Suprapubic skin (tissue), 4 donors: ENCODE data around the gene GNA12. TPM values are rescaled to one million over a fixed set of nuclear protein-coding genes. Genes with fewer than 3 reads are reported as not detected.
"Not testable (repeated sequence)": the region's sequence is repeated elsewhere in the genome, so short reads cannot be mapped to it uniquely, and the experiment has no call there.

Source experiments
- DNase-seq, 2 donors: peaks; one replicate each; pipeline ENCODE4 v3.0.0-alpha.2; 2019; ENCODE audit warnings: low spot score in 2 of 2
- H3K27ac ChIP-seq: fragments of 200-600 bp; sonication (generic); one replicate; pipeline ENCODE4 v1.5.1; 2019
- H3K27me3 ChIP-seq: fragments of 200-600 bp; sonication (generic); one replicate; pipeline ENCODE4 v1.5.1; 2019
- H3K36me3 ChIP-seq: fragments of 200-600 bp; sonication (generic); one replicate; pipeline ENCODE4 v1.5.1; 2019
- H3K4me1 ChIP-seq: fragments of 200-600 bp; sonication (generic); one replicate; pipeline ENCODE4 v1.5.1; 2019
- H3K4me3 ChIP-seq: fragments of 200-600 bp; sonication (generic); one replicate; pipeline ENCODE4 v1.5.1; 2019; ENCODE audit warnings: mild to moderate bottlenecking
- H3K9me3 ChIP-seq: fragments of 200-600 bp; sonication (generic); one replicate; pipeline ENCODE4 v1.5.1; 2019
- EP300 ChIP-seq: sonication (generic); formaldehyde crosslinking; IDR thresholded peaks from one replicate; pipeline ENCODE4 v1.6.1; 2017; ENCODE audit warnings: antibody characterized with exemption
- POLR2A ChIP-seq, 2 donors: fragments of 450-650 bp; IDR thresholded peaks; one replicate each; pipeline ENCODE4 v1.6.1; 2017; ENCODE audit warnings: antibody characterized with exemption in 2 of 2, mild to moderate bottlenecking in 2 of 2, moderate library complexity in 2 of 2
- POLR2AphosphoS5 ChIP-seq, 3 donors: sonication (generic); formaldehyde crosslinking; IDR thresholded peaks; one replicate each; pipeline ENCODE4 v1.6.1; 2017; ENCODE audit warnings: antibody characterized with exemption in 3 of 3
- WGBS: methylation state at CpG from one replicate; pipeline ENCODE4 v1.1.5; 2018; 5-methylcytosine and 5-hydroxymethylcytosine counted together
- total RNA-seq, 4 donors: library from RNA; depleted of rRNA; stranded (reverse); fragments of >200 nt; gene quantifications; one replicate each; pipeline ENCODE4 v1.1.0, GENCODE V29; 2016
- TF ChIP-seq, protein P1 (sequence below), 2 donors: fragments of 200-600 bp in 1 of 2; fragments of 450-650 bp in 1 of 2; sonication (generic) in 1 of 2; IDR thresholded peaks; one replicate each; pipeline ENCODE4 v1.5.1; 2016 to 2019; ENCODE audit warnings: antibody characterized with exemption in 2 of 2, mild to moderate bottlenecking in 1 of 2, moderate library complexity in 1 of 2

GNA12 gene
- total RNA-seq, 4 donors from 2014 or later, result 9.7 to 15.0 (median 13.3) TPM

DNA sequence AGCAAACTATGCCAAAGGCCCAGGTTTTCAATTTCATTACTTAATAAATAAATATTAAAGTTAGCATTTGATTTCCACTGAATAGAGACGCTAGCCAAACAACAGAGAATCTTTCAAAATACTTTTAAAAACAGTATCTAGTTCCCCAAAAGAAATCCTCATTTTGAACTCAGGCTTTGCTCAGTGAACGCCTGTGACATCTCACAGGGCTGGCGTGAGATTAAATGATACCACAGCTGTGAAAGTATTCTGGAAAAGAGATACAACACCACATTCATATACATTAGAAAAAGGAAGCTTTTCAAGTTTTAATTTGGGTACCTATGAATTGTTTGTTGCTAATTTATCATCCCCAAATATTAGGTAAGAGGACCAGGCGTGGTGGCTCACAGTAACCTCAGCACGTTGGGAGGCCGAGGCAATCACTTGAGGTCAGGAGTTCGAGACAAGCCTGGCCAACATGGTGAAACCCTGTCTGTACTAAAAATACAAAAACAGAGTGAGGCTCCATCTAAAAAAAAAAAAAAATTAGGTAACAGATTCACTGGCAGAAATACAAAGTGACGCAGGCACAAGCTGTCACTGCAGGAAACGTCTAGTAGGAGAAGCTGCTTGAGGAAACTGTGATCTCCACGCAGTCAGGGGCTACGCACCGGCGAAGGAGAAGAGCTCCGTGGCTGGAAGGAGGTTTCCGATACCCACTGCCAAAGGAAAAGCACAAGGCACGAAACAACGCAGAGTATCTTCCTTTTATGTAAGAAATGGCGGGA, 106.2 kb downstream of the GNA12 start:
- Histone ChIP-seq H3K4me1 (peaks cover 24% of the 10 kb centered on the region), H3K36me3 (no peaks in the 10 kb centered on the region), H3K27me3 (no peaks in the 10 kb centered on the region), H3K4me3 (no peak overlapping the region), H3K27ac (no peak overlapping the region), H3K9me3 (no peaks in the 10 kb centered on the region)
- DNase-seq, result no peak
- TF ChIP-seq POLR2A (IDR thresholded peaks at IDR 0.05), result no peak
- 80% methylated on average over 18 of the region's 18 CpGs for WGBS

DNA sequence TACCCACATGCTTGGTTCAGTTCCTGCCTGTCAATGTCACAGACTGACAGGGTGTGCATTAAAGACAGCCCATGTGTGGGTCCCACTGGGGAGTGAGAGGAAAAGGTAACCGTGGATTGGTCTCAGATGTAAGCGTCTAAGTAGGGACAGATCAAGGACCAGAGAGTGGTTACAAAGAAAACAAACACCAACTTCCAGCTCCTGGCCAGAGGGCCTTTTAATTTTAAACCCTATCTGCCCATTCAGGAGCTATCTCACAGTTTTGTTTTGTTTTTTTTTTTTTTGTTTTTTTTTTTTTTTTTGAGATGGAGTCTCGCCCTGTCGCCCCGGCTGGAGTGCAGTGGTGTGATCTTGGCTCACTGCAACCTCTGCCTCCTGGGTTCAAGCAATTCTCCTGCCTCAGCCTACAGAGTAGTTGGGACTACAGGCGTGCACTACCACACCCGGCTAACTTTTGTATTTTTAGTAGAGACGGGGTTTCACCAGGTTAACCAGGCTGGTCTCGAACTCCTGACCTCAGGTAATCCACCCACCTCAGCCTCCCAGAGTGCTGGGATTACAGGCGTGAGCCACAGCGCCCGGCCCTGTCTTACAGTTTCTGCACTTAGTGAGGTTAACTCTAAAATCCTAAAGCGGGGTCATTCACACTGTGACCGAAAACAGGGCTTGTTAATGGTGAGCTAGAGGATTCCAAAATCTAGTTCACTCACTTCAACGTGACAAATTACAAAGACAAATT, 106.9 kb downstream of the GNA12 start:
- not testable (repeated sequence) for H3K9me3 ChIP-seq, H3K27ac ChIP-seq, H3K4me3 ChIP-seq, H3K36me3 ChIP-seq, H3K27me3 ChIP-seq
- DNase-seq, result peak in 1 of 2 donors; percentile 36
- WGBS, result 98% methylated on average over 15 of the region's 15 CpGs
- peaks cover 25% of the 10 kb centered on the region for H3K4me1 ChIP-seq

DNA sequence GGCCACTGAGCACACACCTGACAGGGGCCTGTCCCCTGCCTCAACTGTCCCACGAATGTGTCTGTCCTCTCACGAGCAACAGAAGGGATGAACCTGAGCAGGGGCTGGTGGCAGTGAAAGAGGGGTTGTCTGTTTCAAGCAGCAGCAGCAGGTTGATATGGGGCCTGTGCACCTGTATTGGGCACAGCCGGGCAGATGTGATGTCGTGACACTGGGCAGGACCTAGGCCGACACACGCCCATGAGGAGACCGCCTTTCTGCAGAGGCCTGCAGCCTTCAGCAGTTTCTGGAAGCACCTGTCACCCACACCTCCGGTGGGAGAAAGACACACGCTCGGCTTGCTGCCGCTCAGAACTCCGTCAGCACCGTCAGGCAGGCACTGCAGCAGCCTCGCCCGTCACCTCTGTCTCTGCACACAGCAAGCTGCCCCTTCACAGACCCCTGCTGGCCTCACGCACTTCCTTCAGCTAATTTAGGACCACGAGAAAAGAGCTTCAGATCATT, 107.6 kb downstream of the GNA12 start:
- WGBS, result 97% methylated on average over 17 of the region's 17 CpGs
- Histone ChIP-seq H3K4me1 (peaks cover 25% of the 10 kb centered on the region), H3K36me3 (peaks cover under 1% of the 10 kb centered on the region), H3K27ac (no peak overlapping the region), H3K9me3 (no peaks in the 10 kb centered on the region), H3K27me3 (no peaks in the 10 kb centered on the region), H3K4me3 (no peak overlapping the region)
- DNase-seq, result peak in 1 of 2 donors; percentile 51
- TF ChIP-seq EP300 (no peak), POLR2AphosphoS5 (IDR thresholded peaks at IDR 0.05) (no peak), POLR2A (IDR thresholded peaks at IDR 0.05) (no peak)
- TF ChIP-seq, protein P1, sequence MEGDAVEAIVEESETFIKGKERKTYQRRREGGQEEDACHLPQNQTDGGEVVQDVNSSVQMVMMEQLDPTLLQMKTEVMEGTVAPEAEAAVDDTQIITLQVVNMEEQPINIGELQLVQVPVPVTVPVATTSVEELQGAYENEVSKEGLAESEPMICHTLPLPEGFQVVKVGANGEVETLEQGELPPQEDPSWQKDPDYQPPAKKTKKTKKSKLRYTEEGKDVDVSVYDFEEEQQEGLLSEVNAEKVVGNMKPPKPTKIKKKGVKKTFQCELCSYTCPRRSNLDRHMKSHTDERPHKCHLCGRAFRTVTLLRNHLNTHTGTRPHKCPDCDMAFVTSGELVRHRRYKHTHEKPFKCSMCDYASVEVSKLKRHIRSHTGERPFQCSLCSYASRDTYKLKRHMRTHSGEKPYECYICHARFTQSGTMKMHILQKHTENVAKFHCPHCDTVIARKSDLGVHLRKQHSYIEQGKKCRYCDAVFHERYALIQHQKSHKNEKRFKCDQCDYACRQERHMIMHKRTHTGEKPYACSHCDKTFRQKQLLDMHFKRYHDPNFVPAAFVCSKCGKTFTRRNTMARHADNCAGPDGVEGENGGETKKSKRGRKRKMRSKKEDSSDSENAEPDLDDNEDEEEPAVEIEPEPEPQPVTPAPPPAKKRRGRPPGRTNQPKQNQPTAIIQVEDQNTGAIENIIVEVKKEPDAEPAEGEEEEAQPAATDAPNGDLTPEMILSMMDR (IDR thresholded peaks at IDR 0.05), result no peak

DNA sequence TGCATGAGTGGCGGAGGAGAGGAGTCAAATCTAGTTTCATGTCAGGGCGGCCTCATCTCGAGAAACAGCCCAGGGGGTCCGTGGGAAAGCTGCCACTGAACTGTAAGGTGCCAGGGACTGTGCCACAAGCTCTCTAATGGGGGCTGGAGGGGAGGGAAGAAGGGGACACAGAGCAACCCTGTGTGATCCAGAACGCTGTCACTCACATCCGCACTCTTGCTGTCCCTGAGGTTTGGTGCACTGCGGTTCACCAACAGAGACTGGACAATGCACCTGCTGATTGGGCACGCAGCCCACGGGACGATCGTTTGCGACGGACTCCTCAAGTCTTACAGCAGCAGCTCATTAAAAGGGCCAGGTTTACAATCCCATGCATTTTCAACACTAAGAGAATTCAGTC, 108.4 kb downstream of the GNA12 start:
- WGBS, result 94% methylated on average over 13 of the region's 13 CpGs
- H3K9me3 ChIP-seq, result no peaks in the 10 kb centered on the region
- H3K4me1 ChIP-seq, result peaks cover 25% of the 10 kb centered on the region
- peaks cover 7% of the 10 kb centered on the region for H3K36me3 ChIP-seq
- H3K27me3 ChIP-seq, result no peaks in the 10 kb centered on the region
- peak; percentile 29 to 63 for DNase-seq
- no peak overlapping the region for H3K27ac ChIP-seq
- no peak for TF ChIP-seq POLR2AphosphoS5 (IDR thresholded peaks at IDR 0.05)
- TF ChIP-seq, protein P1 (IDR thresholded peaks at IDR 0.05), result no peak
- TF ChIP-seq POLR2A (IDR thresholded peaks at IDR 0.05), result no peak
- TF ChIP-seq EP300, result no peak
- H3K4me3 ChIP-seq, result no peak overlapping the region

DNA sequence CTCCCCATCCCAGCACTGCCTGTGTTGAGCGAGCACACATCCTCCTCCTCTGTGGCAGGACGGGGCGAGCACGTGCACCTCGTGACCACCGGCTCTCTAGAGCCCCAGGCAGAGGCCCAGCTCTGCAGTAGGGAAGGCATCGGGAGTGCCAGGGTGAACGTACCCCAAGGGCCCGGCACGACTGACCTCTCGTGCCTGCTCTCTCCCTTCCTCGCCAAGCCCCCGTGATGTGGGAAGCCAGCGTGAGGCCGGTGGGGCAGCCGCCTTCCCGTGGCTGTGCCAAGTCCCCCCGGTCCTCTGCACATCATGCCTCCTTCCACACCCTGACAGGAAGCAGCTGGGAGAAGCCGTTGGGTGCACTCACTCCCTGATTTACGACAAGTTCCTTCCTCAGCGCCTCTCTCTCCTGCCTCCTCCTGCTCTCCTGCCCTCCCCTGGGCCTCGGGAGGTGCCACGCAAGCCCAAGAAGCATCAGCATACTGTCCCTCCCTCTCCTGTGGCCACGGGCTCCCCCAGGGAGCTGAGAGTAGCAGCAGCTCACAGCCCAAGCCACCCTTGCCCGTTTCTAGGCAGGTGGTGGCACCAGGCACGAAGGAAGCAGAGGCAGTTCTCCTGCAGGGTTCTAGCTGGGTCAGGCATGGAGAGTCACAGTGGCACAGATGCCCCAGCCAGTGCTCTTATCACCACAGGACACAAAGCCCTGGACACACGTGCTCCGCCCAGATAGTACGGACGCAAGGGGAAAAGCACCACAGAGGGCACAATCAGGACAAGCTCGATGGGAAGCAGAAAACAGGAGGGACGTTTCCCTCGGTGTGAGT, 109.1 kb downstream of the GNA12 start:
- DNase-seq, result peak; percentile 66 to 77
- WGBS, result 62% methylated on average over 29 of the region's 33 CpGs
- H3K27ac ChIP-seq, result no peak overlapping the region

More for the DNA sequence above, 109.1 kb downstream of the GNA12 start:
- Histone ChIP-seq H3K27me3 (no peaks in the 10 kb centered on the region), H3K36me3 (peaks cover 15% of the 10 kb centered on the region), H3K4me1 (peaks cover 25% of the 10 kb centered on the region), H3K4me3 (no peak overlapping the region), H3K9me3 (no peaks in the 10 kb centered on the region)
- TF ChIP-seq, protein P1 (IDR thresholded peaks at IDR 0.05), result no peak
- TF ChIP-seq POLR2A (IDR thresholded peaks at IDR 0.05), result no peak
- TF ChIP-seq POLR2AphosphoS5 (IDR thresholded peaks at IDR 0.05), result no peak
- TF ChIP-seq EP300, result no peak
